Sigmoid colon (tissue), 4 donors: Measurements from ENCODE around the gene CCN2.

Experiments used
- POLR2A ChIP-seq, 2 donors: fragments of 450-650 bp; IDR thresholded peaks; one replicate each; pipeline ENCODE4 v1.6.1; 2016; ENCODE audit warnings: antibody characterized with exemption in 2 of 2, mild to moderate bottlenecking in 2 of 2, moderate library complexity in 2 of 2
- POLR2AphosphoS5 ChIP-seq, 4 donors: sonication (generic); formaldehyde crosslinking; IDR thresholded peaks; one replicate each; pipeline ENCODE4 v1.6.1; 2017; ENCODE audit warnings: antibody characterized with exemption in 4 of 4
- TF ChIP-seq, protein P1 (sequence below), 4 experiments: fragments of 450-650 bp in 3 of 4; fragments of 200-600 bp in 1 of 4; IDR thresholded peaks; one replicate each; pipeline ENCODE4 v1.5.1; 2016 to 2019; ENCODE audit warnings: antibody characterized with exemption in 4 of 4, mild to moderate bottlenecking in 3 of 4, moderate library complexity in 2 of 4

GRCh38 chr6:131955876-131956275 is 4.7 kb upstream of the CCN2 start:
- TF ChIP-seq, protein P1, sequence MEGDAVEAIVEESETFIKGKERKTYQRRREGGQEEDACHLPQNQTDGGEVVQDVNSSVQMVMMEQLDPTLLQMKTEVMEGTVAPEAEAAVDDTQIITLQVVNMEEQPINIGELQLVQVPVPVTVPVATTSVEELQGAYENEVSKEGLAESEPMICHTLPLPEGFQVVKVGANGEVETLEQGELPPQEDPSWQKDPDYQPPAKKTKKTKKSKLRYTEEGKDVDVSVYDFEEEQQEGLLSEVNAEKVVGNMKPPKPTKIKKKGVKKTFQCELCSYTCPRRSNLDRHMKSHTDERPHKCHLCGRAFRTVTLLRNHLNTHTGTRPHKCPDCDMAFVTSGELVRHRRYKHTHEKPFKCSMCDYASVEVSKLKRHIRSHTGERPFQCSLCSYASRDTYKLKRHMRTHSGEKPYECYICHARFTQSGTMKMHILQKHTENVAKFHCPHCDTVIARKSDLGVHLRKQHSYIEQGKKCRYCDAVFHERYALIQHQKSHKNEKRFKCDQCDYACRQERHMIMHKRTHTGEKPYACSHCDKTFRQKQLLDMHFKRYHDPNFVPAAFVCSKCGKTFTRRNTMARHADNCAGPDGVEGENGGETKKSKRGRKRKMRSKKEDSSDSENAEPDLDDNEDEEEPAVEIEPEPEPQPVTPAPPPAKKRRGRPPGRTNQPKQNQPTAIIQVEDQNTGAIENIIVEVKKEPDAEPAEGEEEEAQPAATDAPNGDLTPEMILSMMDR (IDR thresholded peaks at IDR 0.05) = no peak
- TF ChIP-seq POLR2AphosphoS5 (IDR thresholded peaks at IDR 0.05) (no peak), POLR2A (IDR thresholded peaks at IDR 0.05) (no peak)
